Measurements from ENCODE around the gene XYLT1. TPM values are rescaled to one million over a fixed set of nuclear protein-coding genes. Genes with fewer than 3 reads are reported as not detected.

XYLT1 gene
- total and polyA plus RNA-seq, 9 of the 15 experiments (the other 6 are each of a cell fraction or from before 2014, with no cell fraction given), result 0.03 to 0.09 (median 0.08) TPM; not detected in 6

DNA sequence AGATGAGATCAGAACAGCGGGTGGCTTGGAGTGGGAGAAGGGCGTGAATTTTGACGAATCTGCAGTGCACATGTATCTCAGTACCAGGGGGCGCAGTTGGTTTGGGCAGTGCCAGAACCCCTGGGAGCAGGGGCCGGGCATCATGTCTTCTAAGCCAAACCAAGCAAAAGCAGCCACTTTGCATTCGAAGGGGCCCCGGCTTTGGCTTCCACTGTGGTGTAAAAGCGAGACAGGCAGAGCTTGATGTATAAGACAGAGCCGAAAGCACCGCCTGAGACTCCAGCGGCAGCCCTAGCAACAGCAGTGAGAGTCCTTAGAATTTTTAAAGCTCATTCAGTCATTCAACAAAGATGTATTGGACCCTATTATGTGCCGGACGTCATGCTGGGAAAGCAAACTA is 3.8 kb upstream of the XYLT1 start (continued):
- TF ChIP-seq HNRNPH1 (optimal IDR thresholded peaks at IDR 0.05; ENCODE audit: low read depth, low read length), result no peak

- peaks cover 0 to 10% of the 10 kb centered on the region in 2 experiments; a peak in 2 of 5 replicates for H3K4me1 ChIP-seq (replicated peaks in 1 of 2; ENCODE audit: control insufficient read depth in 2 of 2, insufficient read depth in 2 of 2, low read length in 2 of 2)
- FAIRE-seq (no peak), DNase-seq (ENCODE audit: extremely low read depth in 1 of 4, low spot score in 3 of 4) (no peak), ATAC-seq (no peak)
- no peak overlapping the region for H3K9ac ChIP-seq (ENCODE audit: insufficient read depth in 1 of 2, low read depth in 2 of 2, low read length in 2 of 2)
- no TSS peak for BruUV-seq (replicated peaks)
- H4K20me1 ChIP-seq (replicated peaks; ENCODE audit: control insufficient read depth, insufficient read depth, low read length), result peaks cover 12% of the 10 kb centered on the region
- H3K9me3 ChIP-seq (replicated peaks; ENCODE audit: control insufficient read depth, insufficient read depth, low read depth, low read length), result no peaks in the 10 kb centered on the region
- WGBS (ENCODE audit: insufficient coverage, low coverage, missing lambda C conversion rate), result 5% methylated on average over 3 of the region's 4 CpGs
- H3K36me3 ChIP-seq (ENCODE audit: control insufficient read depth, insufficient read depth, low read length), result no peaks in the 10 kb centered on the region
- CTCF ChIA-PET (ENCODE audit: low intra/inter-chr PET ratio), result interaction anchor here (0.6 kb wide), 1 partner anchor 604 kb away, joined by 3 read pairs; no protein-coding TSS in a partner anchor
- no peak overlapping the region for H3K4me2 ChIP-seq (ENCODE audit: insufficient read depth, low read length)
- no peak overlapping the region for H2AFZ ChIP-seq (ENCODE audit: low read depth, low read length)
- H3K9me1 ChIP-seq (ENCODE audit: control insufficient read depth, insufficient read depth, low read length), result no peaks in the 10 kb centered on the region
- no peak overlapping the region for H3K27ac ChIP-seq (ENCODE audit: extremely low read depth, low read depth, low read length)
- intact Hi-C loops (cut with micrococcal nuclease) (no loop called here), in situ Hi-C loops (cut with MboI) (no loop called here)
- H3K4me3 ChIP-seq, result no peak overlapping the region
- H3K27me3 ChIP-seq (ENCODE audit: control insufficient read depth in 2 of 2, insufficient read depth in 2 of 2, low read length in 2 of 2), result peaks cover 30 to 47% of the 10 kb centered on the region in 2 experiments
- TF ChIP-seq ZNF507 (tag; conservative IDR thresholded peaks at IDR 0.05) (no peak), CBX8 (IDR thresholded peaks at IDR 0.05; ENCODE audit: borderline replicate concordance, extremely low read depth, low read depth, low read length, poor library complexity, severe bottlenecking) (no peak), ZNF449 (CRISPR knock-in tag; IDR thresholded peaks at IDR 0.05) (no peak), TAF1 (IDR thresholded peaks at IDR 0.05; ENCODE audit: control insufficient read depth, extremely low read depth, insufficient read depth, low read length, severe bottlenecking) (no peak), KAT2B (IDR thresholded peaks at IDR 0.05; ENCODE audit: low read depth, low read length) (no peak)
- POLR2A ChIA-PET, result no interaction called here
- no peaks in the 10 kb centered on the region for H3K79me2 ChIP-seq (ENCODE audit: control insufficient read depth, insufficient read depth, low read length)
Observed at GRCh38 chr16:17474037-17474436, 3.3 kb upstream of the XYLT1 start.

All from K562 (cell line).